ENCODE results near the gene SLC30A1. TPM values are rescaled to one million over a fixed set of nuclear protein-coding genes. Genes with fewer than 3 reads are reported as not detected.

Gene SLC30A1
- total and polyA plus RNA-seq, 8 donors: 0.58 to 30.1 (median 5.5) TPM

- peaks cover 0 to 6% (median 0%) of the 10 kb centered on the region in 4 donors for H3K4me1 ChIP-seq
- intact Hi-C loops (cut with DNase I; ENCODE audit: low total_unique reads): no loop called here
- H3K27me3 ChIP-seq: no peaks in the 10 kb centered on the region
- no peak overlapping the region for H3K4me3 ChIP-seq
- WGBS, 5 donors: 72 to 86% (median 80%) methylated on average over 2 of the region's 2 CpGs
- H3K9me3 ChIP-seq: no peaks in the 10 kb centered on the region
- no peak overlapping the region for H3K27ac ChIP-seq
- TF ChIP-seq CTCF (IDR thresholded peaks at IDR 0.05) (no peak), POLR2AphosphoS5 (IDR thresholded peaks at IDR 0.05) (no peak), EP300 (IDR thresholded peaks at IDR 0.05) (no peak), POLR2A (IDR thresholded peaks at IDR 0.05) (no peak)
- no peaks in the 10 kb centered on the region for H3K36me3 ChIP-seq
- no peak for DNase-seq
Measured at GRCh38 chr1:211625040-211625439, 46.1 kb upstream of the SLC30A1 start.

- WGBS, 5 donors: 49 to 68% (median 53%) methylated on average over 3 of the region's 3 CpGs
- no peak overlapping the region for H3K4me3 ChIP-seq
- no peak for TF ChIP-seq EP300 (IDR thresholded peaks at IDR 0.05)
- TF ChIP-seq POLR2A (IDR thresholded peaks at IDR 0.05): no peak
- no peak for TF ChIP-seq CTCF (IDR thresholded peaks at IDR 0.05)
- no peak for TF ChIP-seq POLR2AphosphoS5 (IDR thresholded peaks at IDR 0.05)
- H3K9me3 ChIP-seq: no peaks in the 10 kb centered on the region
- DNase-seq: no peak
- no peaks in the 10 kb centered on the region for H3K36me3 ChIP-seq
- intact Hi-C loops (cut with DNase I; ENCODE audit: low total_unique reads): no loop called here
- peaks cover 0 to 6% (median 0%) of the 10 kb centered on the region in 4 donors for H3K4me1 ChIP-seq
- no peaks in the 10 kb centered on the region for H3K27me3 ChIP-seq
- H3K27ac ChIP-seq: no peak overlapping the region
Measured at GRCh38 chr1:211623515-211623914, 44.6 kb upstream of the SLC30A1 start.

GRCh38 chr1:211621447-211622198 lies 42.7 kb upstream of the SLC30A1 start:
- Histone ChIP-seq H3K36me3 (no peaks in the 10 kb centered on the region), H3K9me3 (no peaks in the 10 kb centered on the region), H3K27me3 (no peaks in the 10 kb centered on the region), H3K4me3 (no peak overlapping the region), H3K27ac (no peak overlapping the region), H3K4me1 (peaks cover 0 to 6% (median 0%) of the 10 kb centered on the region in 4 donors)
- intact Hi-C loops (cut with DNase I; ENCODE audit: low total_unique reads): no loop called here
- no peak for TF ChIP-seq POLR2A (IDR thresholded peaks at IDR 0.05)
- no peak for TF ChIP-seq POLR2AphosphoS5 (IDR thresholded peaks at IDR 0.05)
- TF ChIP-seq EP300 (IDR thresholded peaks at IDR 0.05): no peak
- DNase-seq: no peak
- WGBS, 5 donors: 72 to 90% (median 86%) methylated on average over 6 to 9 of the region's 9 CpGs

GRCh38 chr1:211620097-211620496 lies 41.1 kb upstream of the SLC30A1 start:
- Histone ChIP-seq H3K36me3 (no peaks in the 10 kb centered on the region), H3K4me1 (peaks cover 0 to 6% (median 0%) of the 10 kb centered on the region in 4 donors), H3K27ac (no peak overlapping the region), H3K9me3 (no peaks in the 10 kb centered on the region), H3K4me3 (no peak overlapping the region), H3K27me3 (no peaks in the 10 kb centered on the region)
- 84 to 96% (median 90%) methylated on average over 5 of the region's 5 CpGs for WGBS, 5 donors
- intact Hi-C loops (cut with DNase I; ENCODE audit: low total_unique reads): no loop called here
- no peak for DNase-seq
- TF ChIP-seq CTCF (IDR thresholded peaks at IDR 0.05) (no peak), POLR2A (IDR thresholded peaks at IDR 0.05) (no peak)
